AG08396 (cell line): ENCODE measurements around the gene TK1.
"Not testable (repeated sequence)": the region's sequence is repeated elsewhere in the genome, so short reads cannot be mapped to it uniquely, and the experiment has no call there.

ENCODE experiments used
- DNase-seq: peaks from one replicate; pipeline ENCODE4 v3.0.0; 2012; ENCODE audit warnings: low spot score, mixed read lengths

Gene TK1

GRCh38 chr17:78186692-78187595 lies at the start of gene TK1, which contains the start of gene AFMID:
TSS of gene TK1 (minus strand) at chr17:78187052. CDS start at chr17:78186994, 58 bp downstream.
TSS of gene AFMID (plus strand) at chr17:78187362. CDS start at chr17:78187371, 9 bp downstream.
- DNase-seq: peak; percentile 100

DNA sequence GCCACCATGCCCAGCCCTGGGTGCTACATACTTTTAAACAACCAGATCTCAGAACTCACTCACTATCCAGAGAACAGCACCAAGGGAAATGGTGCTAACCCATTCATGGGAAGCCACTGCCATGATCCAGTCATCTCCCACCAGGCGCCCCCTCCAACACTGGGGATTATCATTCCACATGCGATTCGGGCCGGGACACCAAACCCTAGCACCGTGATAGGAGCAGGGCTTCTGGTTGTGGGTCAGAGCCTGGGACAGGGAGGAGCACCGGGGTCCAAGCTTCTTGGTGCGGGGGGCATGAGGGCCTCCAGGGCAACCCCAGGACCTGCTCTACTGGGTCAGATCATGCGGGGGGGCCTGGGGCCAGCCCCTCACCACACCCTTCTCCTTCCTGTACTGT lies 49.0 kb upstream of the TK1 start:
- DNase-seq: no peak

DNA sequence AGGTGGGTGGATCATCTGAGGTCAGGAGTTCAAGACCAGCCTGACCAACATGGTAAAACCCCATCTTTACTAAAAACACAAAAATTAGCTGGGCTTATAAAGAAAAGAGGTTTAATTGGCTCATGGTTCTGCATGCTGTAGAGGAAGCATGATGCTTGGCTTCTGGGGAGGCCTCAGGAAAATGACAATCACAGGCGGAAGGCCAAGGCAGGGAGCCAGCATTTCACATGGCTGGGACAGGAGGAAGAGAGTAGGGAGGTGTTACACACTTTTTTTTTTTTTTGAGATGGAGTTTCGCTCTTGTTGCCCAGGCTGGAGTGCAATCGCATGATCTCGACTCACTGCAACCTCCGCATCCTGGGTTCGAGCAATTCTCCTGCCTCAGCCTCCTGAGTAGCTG lies 48.2 kb upstream of the TK1 start:
- DNase-seq: not testable (repeated sequence)

DNA sequence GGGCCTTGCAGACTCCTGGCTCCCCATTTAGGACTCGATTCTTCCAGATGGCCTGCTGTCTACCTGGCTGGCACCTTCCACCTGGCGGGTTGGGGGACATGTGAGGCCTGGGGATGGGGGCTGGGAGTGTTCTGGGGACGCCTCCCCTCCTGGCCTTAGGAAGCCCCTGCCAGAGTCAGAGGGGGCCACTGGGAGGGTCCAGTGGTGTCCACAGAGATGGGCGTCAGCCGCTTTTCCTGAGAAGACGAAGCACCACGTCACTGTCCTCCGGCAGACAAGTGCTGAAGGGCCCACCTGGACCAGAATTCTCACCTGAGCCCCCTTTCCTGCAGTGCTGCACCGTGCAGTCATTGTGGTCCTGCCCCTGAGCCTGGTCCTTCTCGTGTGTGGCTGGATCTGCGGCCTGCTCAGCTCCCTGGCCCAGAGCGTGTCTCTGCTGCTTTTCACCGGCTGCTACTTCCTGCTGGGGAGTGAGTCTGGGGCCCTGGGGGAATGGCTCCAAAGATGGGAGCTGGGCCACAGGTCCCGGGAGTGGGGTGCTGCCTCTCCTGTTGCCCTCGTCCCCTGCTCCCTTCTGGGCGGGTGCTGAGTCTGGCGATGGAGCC lies 47.5 kb upstream of the TK1 start:
- no peak for DNase-seq

DNA sequence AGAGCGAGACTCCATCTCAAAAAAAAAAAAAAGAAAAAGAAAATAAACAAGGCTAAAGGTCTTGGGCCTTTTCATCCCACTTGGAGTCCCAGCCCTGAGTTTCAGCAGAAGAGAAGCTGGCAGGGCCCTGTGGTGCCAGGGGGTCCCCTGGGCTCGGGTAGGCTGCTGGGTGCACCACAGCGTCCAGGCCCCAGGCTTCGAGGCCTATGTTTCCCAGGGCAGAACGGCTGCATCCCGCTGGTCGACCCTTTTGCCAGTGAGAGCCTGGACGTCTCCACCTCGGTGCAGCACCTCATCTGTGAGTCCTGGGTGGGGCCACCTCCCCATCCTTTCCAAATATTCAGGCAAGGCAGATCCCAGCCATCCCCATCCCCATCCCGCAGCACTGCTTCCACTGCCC lies 46.8 kb upstream of the TK1 start:
- no peak for DNase-seq

DNA sequence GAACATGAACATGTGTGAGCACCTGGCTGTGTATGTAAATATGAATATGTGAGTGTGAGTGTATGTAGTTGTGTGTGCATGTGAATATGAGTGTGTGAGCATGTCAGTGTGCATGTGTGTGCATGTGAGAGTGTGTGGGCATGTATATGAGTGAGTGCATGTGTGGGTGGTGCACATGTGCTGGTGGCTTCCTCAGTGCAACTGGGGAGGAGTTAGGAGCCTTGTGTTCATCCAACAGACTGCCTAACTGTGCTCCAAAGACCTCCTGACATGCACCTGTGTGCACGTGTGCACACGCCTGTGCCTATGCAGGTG lies 46.0 kb upstream of the TK1 start:
- no peak for DNase-seq

DNA sequence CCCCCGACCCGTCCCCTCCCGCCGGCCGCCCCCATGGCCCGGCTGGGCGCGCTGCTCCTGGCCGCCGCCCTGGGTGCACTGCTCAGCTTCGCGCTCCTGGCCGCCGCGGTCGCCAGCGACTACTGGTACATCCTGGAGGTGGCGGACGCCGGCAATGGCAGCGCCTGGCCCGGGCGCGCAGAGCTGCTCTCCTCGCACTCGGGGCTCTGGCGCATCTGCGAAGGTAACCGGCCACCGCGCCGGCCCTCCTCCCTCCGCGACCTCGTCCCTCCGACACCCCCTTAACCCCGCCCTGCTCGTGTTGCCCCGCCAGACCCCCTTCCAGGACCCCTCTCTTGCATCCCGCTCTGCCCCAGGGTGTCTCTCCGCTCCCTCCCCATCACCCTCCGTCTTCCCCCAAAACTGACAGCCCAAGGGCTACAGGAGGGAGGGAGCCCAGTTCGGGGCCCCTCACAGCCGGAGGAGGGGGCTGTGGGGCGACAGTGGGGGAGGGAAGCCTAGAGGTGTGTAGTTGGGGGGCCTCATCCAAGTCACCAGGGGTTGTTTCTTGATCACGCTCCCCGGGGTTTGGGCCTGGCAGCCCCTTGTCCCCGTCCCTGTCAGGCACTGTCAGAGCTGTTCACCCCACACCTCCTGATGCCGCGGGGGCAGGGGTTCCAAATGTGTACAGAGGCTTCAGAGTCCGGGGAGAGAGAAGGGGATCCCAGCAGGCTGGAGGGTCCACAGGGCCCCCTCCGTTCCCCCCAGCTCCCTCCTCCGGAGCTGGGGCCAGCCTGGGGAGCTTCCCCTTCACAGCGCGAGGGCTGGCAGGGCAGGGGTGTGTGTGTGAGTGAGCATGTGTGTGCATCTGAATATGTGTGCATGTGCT lies 45.4 kb upstream of the TK1 start:
- no peak for DNase-seq

- no peak for DNase-seq
Observed at GRCh38 chr17:78230996-78231935, 44.4 kb upstream of the TK1 start, which contains the start of gene TMEM235. TSS of gene TMEM235 (plus strand) at chr17:78231631. CDS start at chr17:78232024, 393 bp downstream.

DNA sequence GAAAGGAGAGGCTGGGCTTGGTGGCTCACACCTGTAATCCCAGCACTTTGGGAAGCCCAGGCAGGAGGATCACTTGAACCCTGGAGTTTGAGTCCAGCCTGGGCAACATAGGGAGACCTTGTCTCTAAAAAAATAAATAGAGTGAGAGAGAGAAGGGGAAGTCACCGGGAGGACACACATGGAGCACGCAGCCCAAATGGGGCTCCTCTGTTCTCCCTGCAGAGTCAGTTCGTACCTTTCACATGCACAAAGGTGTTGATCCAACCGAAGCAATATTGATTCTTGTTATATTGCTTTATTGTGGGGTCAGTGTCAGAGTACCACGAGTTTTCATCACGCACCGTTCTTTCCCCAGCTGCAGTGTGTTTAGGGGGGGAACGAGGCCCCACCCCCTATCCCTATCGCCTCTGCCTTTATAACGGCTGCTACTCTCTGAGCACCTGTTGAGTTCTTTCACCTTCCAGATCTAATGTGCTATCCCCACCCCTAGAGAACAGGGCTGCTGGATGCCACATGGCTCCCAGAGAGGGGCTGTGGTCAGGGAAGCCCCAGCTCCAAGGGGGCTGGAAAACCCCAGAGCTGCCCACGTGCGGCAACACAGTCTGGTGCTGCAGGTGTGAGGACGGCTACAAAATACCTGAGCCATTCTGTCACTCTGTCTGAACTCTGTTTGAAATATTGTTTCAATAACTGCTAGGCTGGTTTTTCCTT lies 43.6 kb upstream of the TK1 start:
- no peak for DNase-seq

DNA sequence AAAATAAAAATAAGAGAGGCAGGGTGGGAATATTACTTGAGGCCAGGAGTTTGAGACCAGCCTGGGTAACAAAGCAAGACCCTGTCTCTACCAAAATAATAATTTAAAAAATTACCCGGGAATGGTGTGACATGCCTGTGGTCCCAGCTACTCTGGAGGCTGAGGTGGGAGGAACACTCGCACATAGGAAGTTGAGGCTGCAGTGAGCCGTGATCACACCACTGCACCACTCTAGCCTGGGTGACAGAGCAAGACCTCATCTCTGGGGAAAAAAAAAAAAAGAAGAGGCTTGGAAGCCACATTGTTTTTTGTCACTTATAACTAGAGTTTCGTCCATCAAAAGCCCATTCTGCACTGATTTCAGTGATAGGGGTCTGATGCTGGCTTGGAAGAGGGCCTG lies 41.3 kb upstream of the TK1 start:
- DNase-seq: no peak

- DNase-seq: no peak
Observed at GRCh38 chr17:78227455-78227916, 40.6 kb upstream of the TK1 start.

DNA sequence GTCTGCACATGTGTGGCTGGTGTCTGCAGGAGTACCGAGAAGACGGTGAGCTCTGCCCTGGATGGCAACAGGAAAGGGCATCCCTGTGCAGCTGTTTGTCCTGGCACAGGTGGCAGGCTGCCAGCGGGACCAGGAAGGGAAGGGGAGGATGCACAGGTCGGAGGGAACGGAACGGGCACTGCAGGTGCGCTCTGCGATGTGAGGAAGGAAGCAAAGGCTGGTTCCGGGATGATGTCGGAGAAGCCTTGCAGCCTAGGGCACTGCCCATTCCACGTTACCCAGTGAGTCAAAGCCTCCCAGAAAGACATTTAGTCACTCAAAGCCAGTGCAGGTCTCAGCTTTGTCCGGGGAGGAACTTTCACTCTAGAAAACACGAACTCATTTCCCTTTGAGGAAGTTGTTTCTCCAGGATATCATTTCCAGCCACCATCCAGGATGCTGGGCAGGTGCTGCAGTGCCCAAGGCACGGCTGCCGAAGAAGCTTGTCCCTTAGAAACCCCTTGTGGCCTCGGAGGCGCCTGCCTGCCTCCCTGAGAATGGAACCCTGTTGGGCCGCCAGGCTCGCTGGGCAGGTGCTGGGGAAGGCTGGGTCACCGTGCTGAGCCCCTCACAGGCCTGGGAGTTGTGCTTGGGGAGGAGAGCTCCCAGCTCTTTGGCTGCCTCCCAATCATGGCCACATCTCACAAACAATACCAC lies 40.1 kb upstream of the TK1 start:
- no peak for DNase-seq

DNA sequence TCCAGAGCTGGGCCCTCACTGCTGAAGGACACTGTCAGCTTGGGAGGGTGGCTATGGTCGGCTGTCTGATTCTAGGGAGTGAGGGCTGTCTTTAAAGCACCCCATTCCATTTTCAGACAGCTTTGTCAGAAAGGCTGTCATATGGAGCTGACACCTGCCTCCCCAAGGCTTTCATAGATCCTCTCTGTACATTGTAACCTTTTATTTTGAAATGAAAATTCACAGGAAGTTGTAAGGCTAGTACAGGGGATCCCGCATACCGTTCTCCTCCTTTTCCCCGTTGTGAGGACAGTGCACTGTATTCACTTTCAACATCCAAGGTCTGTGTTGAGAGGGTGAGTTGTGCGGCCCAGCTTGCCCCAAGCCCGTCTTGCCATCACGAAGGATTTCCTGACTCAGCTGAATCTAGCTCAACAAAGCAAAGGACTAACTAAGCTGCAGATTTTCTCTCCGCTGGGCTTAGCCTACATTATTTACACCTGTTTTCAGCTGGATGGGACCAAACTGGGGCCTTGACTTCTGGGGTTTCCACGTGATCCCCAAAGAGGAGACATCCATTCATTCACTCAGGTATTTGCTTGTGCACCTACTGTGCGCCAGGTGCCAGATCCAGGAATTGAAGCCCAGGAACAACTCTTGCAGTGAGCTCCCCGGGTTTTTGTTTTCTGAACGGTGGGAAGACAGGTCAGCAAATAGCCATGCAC lies 39.4 kb upstream of the TK1 start:
- DNase-seq: no peak

GRCh38 chr17:78225088-78225865 lies 38.4 kb upstream of the TK1 start:
- DNase-seq: no peak

DNA sequence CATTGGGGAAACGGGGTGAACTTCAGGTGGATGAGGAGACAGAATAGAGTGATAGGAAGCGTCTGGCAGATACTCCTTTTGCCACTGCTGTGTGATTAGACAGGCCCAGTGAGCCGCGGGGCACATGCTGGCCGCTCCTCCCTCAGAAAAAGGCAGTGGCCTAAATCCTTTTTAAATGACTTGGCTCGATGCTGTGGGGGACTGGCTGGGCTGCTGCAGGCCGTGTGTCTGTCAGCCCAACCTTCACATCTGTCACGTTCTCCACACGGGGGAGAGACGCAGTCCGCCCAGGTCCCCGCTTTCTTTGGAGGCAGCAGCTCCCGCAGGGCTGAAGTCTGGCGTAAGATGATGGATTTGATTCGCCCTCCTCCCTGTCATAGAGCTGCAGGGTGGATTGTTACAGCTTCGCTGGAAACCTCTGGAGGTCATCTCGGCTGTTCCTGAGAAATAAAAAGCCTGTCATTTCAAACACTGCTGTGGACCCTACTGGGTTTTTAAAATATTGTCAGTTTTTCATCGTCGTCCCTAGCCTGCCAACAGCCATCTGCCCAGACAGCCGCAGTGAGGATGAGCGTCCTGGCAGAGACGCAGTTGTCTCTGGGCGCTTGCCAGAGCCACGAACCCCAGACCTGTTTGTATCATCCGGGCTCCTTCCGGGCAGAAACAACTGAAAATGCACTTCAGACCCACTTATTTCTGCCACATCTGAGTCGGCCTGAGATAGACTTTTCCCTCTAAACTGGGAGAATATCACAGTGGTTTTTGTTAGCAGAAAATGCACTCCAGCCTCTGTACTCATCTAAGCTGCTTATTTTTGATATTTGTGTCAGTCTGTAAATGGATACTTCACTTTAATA lies 37.6 kb upstream of the TK1 start:
- DNase-seq: no peak

DNA sequence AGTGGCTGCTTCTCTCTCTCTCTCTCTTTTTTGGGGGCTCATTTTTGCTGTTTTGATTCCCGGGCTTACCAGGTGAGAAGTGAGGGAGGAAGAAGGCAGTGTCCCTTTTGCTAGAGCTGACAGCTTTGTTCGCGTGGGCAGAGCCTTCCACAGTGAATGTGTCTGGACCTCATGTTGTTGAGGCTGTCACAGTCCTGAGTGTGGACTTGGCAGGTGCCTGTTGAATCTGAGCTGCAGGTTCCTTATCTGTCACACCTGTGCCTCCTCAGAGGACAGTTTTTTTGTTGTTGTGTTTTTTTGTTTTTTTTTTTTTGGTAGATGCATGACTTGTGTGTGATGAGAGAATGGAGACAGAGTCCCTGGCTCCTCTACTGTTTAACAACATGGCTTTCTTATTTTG lies 36.9 kb upstream of the TK1 start:
- no peak for DNase-seq

GRCh38 chr17:78223061-78223460 lies 36.2 kb upstream of the TK1 start:
- no peak for DNase-seq
